Activated CD4-positive, CD25-positive, alpha-beta regulatory T cell treated with anti-CD3 and anti-CD28 coated beads, Interleukin-2, amount 50 U/mL, for 72 hours (primary cell): ENCODE measurements around the gene DEPDC1B.
"Not testable (repeated sequence)": the region's sequence is repeated elsewhere in the genome, so short reads cannot be mapped to it uniquely, and the experiment has no call there.

Experiments used
- DNase-seq: peaks from one replicate; pipeline ENCODE4 v3.0.0; 2021

Gene DEPDC1B

GRCh38 chr5:60578315-60578714 lies 121.7 kb downstream of the DEPDC1B start:
- DNase-seq = no peak

- no peak for DNase-seq
Measured at GRCh38 chr5:60577116-60577515, 122.8 kb downstream of the DEPDC1B start.

GRCh38 chr5:60576425-60576824 lies 123.5 kb downstream of the DEPDC1B start:
- no peak for DNase-seq

- DNase-seq = no peak
Measured at GRCh38 chr5:60568646-60569045, 131.3 kb downstream of the DEPDC1B start.

- DNase-seq = no peak
Measured at GRCh38 chr5:60563696-60564324, 136.2 kb downstream of the DEPDC1B start.

- not testable (repeated sequence) for DNase-seq
Measured at GRCh38 chr5:60553291-60553690, 146.7 kb downstream of the DEPDC1B start.

GRCh38 chr5:60551829-60552228 lies 148.1 kb downstream of the DEPDC1B start:
- DNase-seq = no peak

- no peak for DNase-seq
Measured at GRCh38 chr5:60551250-60551649, 148.7 kb downstream of the DEPDC1B start.

GRCh38 chr5:60550311-60550710 lies 149.7 kb downstream of the DEPDC1B start:
- DNase-seq = no peak

GRCh38 chr5:60549841-60550240 lies 150.1 kb downstream of the DEPDC1B start:
- DNase-seq = no peak
